DMS153 treated with DMSO at 0.1 percent for 48 hours (cell line): ENCODE measurements around the gene NRG3.
A peak's percentile ranks its signal among the peaks of the same experiment; 100 is the strongest.

Source experiments
- DNase-seq: peaks from one replicate; lab custom pipeline; 2025; ENCODE audit not compliant: unreplicated experiment; lab: John Stamatoyannopoulos, UW

The NRG3 gene

GRCh38 chr10:82361256-82361655, 486.3 kb downstream of the NRG3 start:
- no peak for DNase-seq

- no peak for DNase-seq
These were observed 502.6 kb downstream of the NRG3 start for GRCh38 chr10:82377608-82378007.

GRCh38 chr10:82378146-82378545, 503.2 kb downstream of the NRG3 start:
- DNase-seq = no peak

GRCh38 chr10:82383350-82383749, 508.4 kb downstream of the NRG3 start:
- DNase-seq = no peak

- DNase-seq = no peak
These were observed 516.1 kb downstream of the NRG3 start for GRCh38 chr10:82390866-82391658.

GRCh38 chr10:82391971-82392370, 517.0 kb downstream of the NRG3 start:
- no peak for DNase-seq

- DNase-seq = no peak
These were observed 517.5 kb downstream of the NRG3 start for GRCh38 chr10:82392533-82392932.

GRCh38 chr10:82394122-82394521, 519.1 kb downstream of the NRG3 start:
- DNase-seq = peak; percentile 49

- no peak for DNase-seq
These were observed 520.0 kb downstream of the NRG3 start for GRCh38 chr10:82394987-82395386.

GRCh38 chr10:82396886-82397285, 521.9 kb downstream of the NRG3 start:
- DNase-seq = no peak

GRCh38 chr10:82397854-82398253, 522.9 kb downstream of the NRG3 start:
- DNase-seq = no peak

GRCh38 chr10:82399850-82400249, 524.9 kb downstream of the NRG3 start:
- no peak for DNase-seq

GRCh38 chr10:82400841-82401240, 525.8 kb downstream of the NRG3 start:
- no peak for DNase-seq

GRCh38 chr10:82402906-82403401, 528.0 kb downstream of the NRG3 start:
- DNase-seq = no peak

- no peak for DNase-seq
These were observed 534.7 kb downstream of the NRG3 start for GRCh38 chr10:82409671-82410070.

GRCh38 chr10:82411416-82411815, 536.4 kb downstream of the NRG3 start:
- DNase-seq = no peak

- DNase-seq = no peak
These were observed 545.0 kb downstream of the NRG3 start for GRCh38 chr10:82420001-82420400.

GRCh38 chr10:82429302-82429701, 554.3 kb downstream of the NRG3 start:
- no peak for DNase-seq

- no peak for DNase-seq
These were observed 563.3 kb downstream of the NRG3 start for GRCh38 chr10:82438277-82438676.

GRCh38 chr10:82440775-82441174, 565.8 kb downstream of the NRG3 start:
- DNase-seq = no peak

- no peak for DNase-seq
These were observed 577.1 kb downstream of the NRG3 start for GRCh38 chr10:82452046-82452445.

GRCh38 chr10:82452676-82453075, 577.7 kb downstream of the NRG3 start:
- DNase-seq = no peak
